K562 (cell line): Measurements from ENCODE around the gene KLK2. TPM values are rescaled to one million over a fixed set of nuclear protein-coding genes. Genes with fewer than 3 reads are reported as not detected.

ENCODE experiments used
- ATAC-seq: fragments of 200-7000 bp; cut with Tn5 transposase; 3 replicates; pipeline ENCODE4 v1.9.1; 2020; ENCODE audit warnings: moderate library complexity
- BruUV-seq: library from RNA; stranded (reverse); fragments of 400-500 nt; replicated peaks from 2 replicates; lab custom pipeline; 2021; lab: Mats Ljungman, UMichigan
- CTCF ChIA-PET: fragments of 300-600 bp; formaldehyde crosslinking; extraction: SDS; loops from one replicate; lab custom pipeline; 2021; ENCODE audit warnings: low intra/inter-chr PET ratio; lab: Yijun Ruan, JAX
- POLR2A ChIA-PET: fragments of 300-600, 350-650 bp; sonication (Branson Sonifier 250); formaldehyde crosslinking; extraction: SDS; loops from one replicate; lab custom pipeline; 2021; ENCODE audit warnings: antibody characterized with exemption, inconsistent platforms; lab: Yijun Ruan, JAX
- DNase-seq, 4 experiments: peaks; one replicate each; pipeline versions ENCODE4 v3.0.0 to v3.0.0-alpha.2; 2011 to 2018; ENCODE audit warnings: low spot score in 3 of 4, mixed read lengths in 3 of 4; ENCODE audit errors: extremely low read depth in 1 of 4
- FAIRE-seq: peaks from 2 replicates; lab custom pipeline; 2011; peaks lifted over from hg19 to GRCh38; lab: Jason Lieb, UNC
- H2AFZ ChIP-seq: 2 replicates; pipeline ENCODE4 v1.6.0; 2011; ENCODE audit warnings: low read depth, low read length, control low read depth, inconsistent platforms
- H3K27ac ChIP-seq: fragments of 200-600 bp; 3 replicates; pipeline ENCODE4 v1.8.0; 2011; ENCODE audit warnings: low read depth, mild to moderate bottlenecking, control low read depth, inconsistent platforms, low read length, moderate library complexity, mixed read lengths; ENCODE audit errors: extremely low read depth
- H3K27me3 ChIP-seq, 2 experiments: fragments of 300-600 bp in 1 of 2; 2 replicates in 1 of 2; 3 replicates in 1 of 2; pipeline versions ENCODE4 v1.6.0 to v1.8.0; 2011; ENCODE audit warnings: inconsistent platforms in 2 of 2, low read length in 2 of 2, mild to moderate bottlenecking in 1 of 2, mixed read lengths in 1 of 2, moderate library complexity in 1 of 2; ENCODE audit not compliant: control insufficient read depth in 2 of 2, insufficient read depth in 2 of 2
- H3K36me3 ChIP-seq: fragments of 300-600 bp; 3 replicates; pipeline ENCODE4 v1.8.0; 2011; ENCODE audit warnings: mild to moderate bottlenecking, low read length, inconsistent platforms; ENCODE audit not compliant: control insufficient read depth, insufficient read depth
- H3K4me1 ChIP-seq, 2 experiments: fragments of 200-600 bp in 1 of 2; replicated peaks in 1 of 2; 2 replicates in 1 of 2; 3 replicates in 1 of 2; pipeline versions ENCODE4 v1.5.1 to v1.8.0; 2011; ENCODE audit warnings: inconsistent platforms in 2 of 2, low read length in 2 of 2, mild to moderate bottlenecking in 1 of 2, mixed read lengths in 1 of 2, moderate library complexity in 1 of 2; ENCODE audit not compliant: control insufficient read depth in 2 of 2, insufficient read depth in 2 of 2
- H3K4me2 ChIP-seq: 2 replicates; pipeline ENCODE4 v1.6.1; 2011; ENCODE audit warnings: low read length, control low read depth, inconsistent platforms, mixed read lengths; ENCODE audit not compliant: insufficient read depth
- H3K4me3 ChIP-seq: fragments of 200-600 bp; sonication (generic), shearing (Covaris generic); 2 replicates; pipeline ENCODE4 v1.5.1; 2016; ENCODE audit warnings: control low read depth, inconsistent platforms
- H3K79me2 ChIP-seq: fragments of 200-600 bp; 3 replicates; pipeline ENCODE4 v1.8.0; 2011; ENCODE audit warnings: low read length, inconsistent platforms; ENCODE audit not compliant: control insufficient read depth, insufficient read depth
- H3K9ac ChIP-seq, 2 experiments: 2 replicates each; pipeline versions ENCODE4 v1.6.0 to v1.6.1; 2011; ENCODE audit warnings: low read depth in 2 of 2, low read length in 2 of 2, control low read depth in 1 of 2, inconsistent platforms in 1 of 2, mild to moderate bottlenecking in 1 of 2, mixed read lengths in 1 of 2; ENCODE audit not compliant: insufficient read depth in 1 of 2
- H3K9me1 ChIP-seq: one replicate; pipeline ENCODE4 v1.6.0; 2011; ENCODE audit warnings: inconsistent platforms, mild to moderate bottlenecking, low read length, moderate library complexity; ENCODE audit not compliant: control insufficient read depth, insufficient read depth
- H3K9me3 ChIP-seq: replicated peaks from 2 replicates; pipeline ENCODE4 v1.5.1; 2011; ENCODE audit warnings: low read depth, low read length, inconsistent platforms; ENCODE audit not compliant: control insufficient read depth, insufficient read depth
- H4K20me1 ChIP-seq: replicated peaks from 2 replicates; pipeline ENCODE4 v1.6.1; 2011; ENCODE audit warnings: low read length, inconsistent platforms, mixed read lengths; ENCODE audit not compliant: control insufficient read depth, insufficient read depth
- ADNP ChIP-seq: fragments of 200-800 bp; sonication (Bioruptor generic); IDR thresholded peaks from 2 replicates; pipeline ENCODE4 v1.6.1; 2016; ENCODE audit warnings: missing genetic modification characterization, missing compliant biosample characterization
- BCOR ChIP-seq: fragments of 450-650 bp; IDR thresholded peaks from 2 replicates; pipeline ENCODE4 v1.6.1; 2016
- CCNT2 ChIP-seq: IDR thresholded peaks from 2 replicates; pipeline ENCODE4 v1.6.1; 2011; ENCODE audit warnings: borderline replicate concordance, low read depth, mild to moderate bottlenecking, moderate library complexity, mixed read lengths, low read length; ENCODE audit not compliant: insufficient read length; ENCODE audit errors: extremely low read depth
- CHCHD3 ChIP-seq: fragments of 250-450 bp; sonication (Bioruptor Pico); IDR thresholded peaks from 2 replicates; pipeline ENCODE4 v2.1.2; 2022; ENCODE audit warnings: mild to moderate bottlenecking
- ELF4 ChIP-seq: fragments of 450-650 bp; formaldehyde crosslinking; IDR thresholded peaks from 2 replicates; pipeline ENCODE4 v1.4.0; 2022; ENCODE audit warnings: missing genetic modification characterization
- HCFC1 ChIP-seq: IDR thresholded peaks from 2 replicates; pipeline ENCODE4 v1.6.1; 2012; ENCODE audit warnings: low read depth, low read length, improper control_type of control experiment
- HDAC2 ChIP-seq: fragments of 450-650 bp; IDR thresholded peaks from 2 replicates; pipeline ENCODE4 v1.6.1; 2016; ENCODE audit warnings: mild to moderate bottlenecking
- HIVEP1 ChIP-seq: fragments of 250-450 bp; sonication (Bioruptor Pico); IDR thresholded peaks from 2 replicates; pipeline ENCODE4 v1.4.0; 2020; ENCODE audit warnings: mild to moderate bottlenecking
- KDM1A ChIP-seq, 2 experiments: fragments of 450-650 bp; IDR thresholded peaks; 2 replicates each; pipeline ENCODE4 v1.6.1; 2016; ENCODE audit warnings: mild to moderate bottlenecking in 2 of 2
- KDM2B ChIP-seq: fragments of 250-450 bp; sonication (Bioruptor Pico); IDR thresholded peaks from 2 replicates; pipeline ENCODE4 v1.8.0; 2021; ENCODE audit warnings: mild to moderate bottlenecking, moderate library complexity
- MAFG ChIP-seq: fragments of 450-650 bp; conservative IDR thresholded peaks from 2 replicates; pipeline ENCODE4 v1.6.1; 2016; ENCODE audit warnings: missing genetic modification characterization, missing compliant biosample characterization
- MITF ChIP-seq: IDR thresholded peaks from 2 replicates; pipeline ENCODE4 v1.6.1; 2014; ENCODE audit warnings: antibody characterized with exemption
- POLR2AphosphoS2 ChIP-seq: IDR thresholded peaks from 2 replicates; pipeline ENCODE4 v1.6.1; 2012; ENCODE audit warnings: low read length, improper control_type of control experiment
- RBM25 ChIP-seq: fragments of 200-400 bp; formaldehyde crosslinking; IDR thresholded peaks from 2 replicates; pipeline ENCODE4 v1.6.1; 2018; ENCODE audit warnings: low read length, low read depth, moderate library complexity; ENCODE audit not compliant: severe bottlenecking
- RCOR1 ChIP-seq, 2 experiments: IDR thresholded peaks; 2 replicates each; pipeline ENCODE4 v1.6.1; 2012; ENCODE audit warnings: low read depth in 2 of 2, low read length in 2 of 2, borderline replicate concordance in 1 of 2, improper control_type of control experiment in 1 of 2
- SREBF1 ChIP-seq: fragments of 150-350 bp; IDR thresholded peaks from 2 replicates; pipeline ENCODE4 v1.6.1; 2014; ENCODE audit warnings: antibody characterized with exemption, low read depth, low read length, borderline replicate concordance
- ZFP36 ChIP-seq: fragments of 150-350 bp; IDR thresholded peaks from 2 replicates; pipeline ENCODE4 v1.6.1; 2018; ENCODE audit warnings: low read length, low read depth; ENCODE audit not compliant: partially characterized antibody
- WGBS: fragments of 100-300 bp; shearing (Covaris generic); methylation state at CpG from one replicate; pipeline ENCODE4 v1.1.6; 2016; ENCODE audit warnings: low coverage, mixed read lengths; ENCODE audit not compliant: insufficient coverage; ENCODE audit errors: missing lambda C conversion rate; 5-methylcytosine and 5-hydroxymethylcytosine counted together
- in situ Hi-C: fragments of 300-500 bp; cut with MboI; formaldehyde crosslinking; loops from 4 replicates; pipeline ENCODE4 v1.15.0; 2018; ENCODE audit warnings: inconsistent platforms, mixed read lengths
- intact Hi-C: fragments of 100-400 bp; cut with micrococcal nuclease; formaldehyde crosslinking; loops from 2 replicates; pipeline ENCODE4 v1.14.2; 2022
- polyA plus RNA-seq, 8 experiments: library from polyadenylated mRNA; depleted of rRNA in 4 of 8; stranded (reverse) in 5 of 8; unstranded in 3 of 8; fragments of >200 nt; fragmentation: Nextera tagmentation in 2 of 8; fragmentation: Illumina TruSeq in 1 of 8; extraction: Ambion mirVana in 2 of 8; extraction: Trizol in 1 of 8; gene quantifications; 2 replicates each; pipeline versions ENCODE4 v1.2.1 to v1.2.3, GENCODE V29; 2011 to 2014; ENCODE audit warnings: inconsistent platforms in 1 of 8, missing spikeins in 1 of 8
- total RNA-seq, 7 experiments: library from RNA; depleted of rRNA in 6 of 7; stranded (reverse); fragments of >200 nt in 6 of 7; fragmentation: Illumina TruSeq in 2 of 7; extraction: Trizol in 2 of 7; gene quantifications; 2 replicates each; pipeline versions ENCODE4 v1.2.1 to v1.2.3, GENCODE V29; 2011 to 2021; ENCODE audit warnings: low replicate concordance in 1 of 7

The KLK2 gene
- total and polyA plus RNA-seq, 9 of the 15 experiments (the other 6 are each of a cell fraction or from before 2014, with no cell fraction given) = 0.11 to 0.47 (median 0.23) TPM; not detected in 1

GRCh38 chr19:50898018-50898417 is 24.8 kb downstream of the KLK2 start:
- H3K79me2 ChIP-seq = no peaks in the 10 kb centered on the region
- CTCF ChIA-PET = no interaction called here
- BruUV-seq = no TSS peak
- H2AFZ ChIP-seq = no peak overlapping the region
- in situ Hi-C loops (no loop called here), intact Hi-C loops (no loop called here)
- TF ChIP-seq CCNT2 (no peak), ELF4 (CRISPR knock-in tag) (no peak), RBM25 (peak; percentile 98), MAFG (tag) (no peak), HCFC1 (no peak), ADNP (tag) (peak; percentile 89), HDAC2 (0 out of 2 replicates have a peak, but pooled peaks have one; percentile 28), POLR2AphosphoS2 (no peak), SREBF1 (no peak), MITF (no peak), ZFP36 (peak; percentile 78), HIVEP1 (CRISPR knock-in tag) (no peak), KDM2B (CRISPR knock-in tag) (no peak), RCOR1 (IDR thresholded peaks at IDR 0.05; ENCODE audit: borderline replicate concordance in 1 of 2, low read depth in 2 of 2, low read length in 2 of 2) (0 out of 4 replicates have a peak, but pooled peaks of 1 of the 2 experiments have one; percentile 19), CHCHD3 (CRISPR knock-in tag) (no peak), KDM1A (IDR thresholded peaks at IDR 0.05) (peak; percentile 57 to 60), BCOR (peak; percentile 95)
- ATAC-seq (no peak), DNase-seq (no peak), FAIRE-seq (no peak)
- H3K9ac ChIP-seq = no peak overlapping the region
- H3K9me3 ChIP-seq = 0 out of 2 replicates have a peak, but pooled peaks cover 3% of the 10 kb centered on the region
- H3K4me1 ChIP-seq = peaks cover 0 to 11% of the 10 kb centered on the region in 2 experiments; a peak in 3 of 5 replicates
- POLR2A ChIA-PET = no interaction called here
- no peaks in the 10 kb centered on the region for H4K20me1 ChIP-seq
- H3K4me3 ChIP-seq = no peak overlapping the region
- H3K36me3 ChIP-seq = no peaks in the 10 kb centered on the region
- 14% methylated on average over 4 of the region's 4 CpGs for WGBS
- no peak overlapping the region for H3K27ac ChIP-seq
- peaks cover 4% of the 10 kb centered on the region for H3K9me1 ChIP-seq
- H3K27me3 ChIP-seq = peaks cover 0 to 8% of the 10 kb centered on the region in 2 experiments; a peak in 2 of 5 replicates
- no peak overlapping the region for H3K4me2 ChIP-seq
